ENCODE results near the gene POTEB3.
"Not testable (repeated sequence)": the region's sequence is repeated elsewhere in the genome, so short reads cannot be mapped to it uniquely, and the experiment has no call there.

Gene POTEB3

GRCh38 chr15:21440399-21440798, at the start of gene POTEB3:
Gene POTEB3 (minus strand): TSS chr15:21440499. CDS start chr15:21440011, 488 bp downstream.
- not testable (repeated sequence) for DNase-seq

- not testable (repeated sequence) for DNase-seq
Measured at GRCh38 chr15:21453683-21454082, 13.4 kb upstream of the POTEB3 start.

- not testable (repeated sequence) for DNase-seq
Measured at GRCh38 chr15:21451920-21452563, 11.7 kb upstream of the POTEB3 start.

GRCh38 chr15:21451487-21451886, 11.2 kb upstream of the POTEB3 start:
- DNase-seq, result not testable (repeated sequence)

GRCh38 chr15:21407366-21407765, 32.9 kb downstream of the POTEB3 start:
- not testable (repeated sequence) for DNase-seq

GRCh38 chr15:21401531-21401930, 38.8 kb downstream of the POTEB3 start:
- not testable (repeated sequence) for DNase-seq

- DNase-seq, result not testable (repeated sequence)
Measured at GRCh38 chr15:21399111-21399510, 41.2 kb downstream of the POTEB3 start.

- not testable (repeated sequence) for DNase-seq
Measured at GRCh38 chr15:21398511-21398910, 41.8 kb downstream of the POTEB3 start.

- DNase-seq, result not testable (repeated sequence)
Measured at GRCh38 chr15:21397656-21398055, 42.6 kb downstream of the POTEB3 start.

GRCh38 chr15:21397186-21397585, 43.1 kb downstream of the POTEB3 start:
- not testable (repeated sequence) for DNase-seq

- DNase-seq, result not testable (repeated sequence)
Measured at GRCh38 chr15:21385961-21386360, 54.3 kb downstream of the POTEB3 start.

GRCh38 chr15:21383866-21384485, 56.3 kb downstream of the POTEB3 start:
- DNase-seq, result not testable (repeated sequence)

GRCh38 chr15:21373682-21374081, 66.6 kb downstream of the POTEB3 start:
- DNase-seq, result not testable (repeated sequence)

GRCh38 chr15:21369177-21369576, 71.1 kb downstream of the POTEB3 start:
- not testable (repeated sequence) for DNase-seq

- not testable (repeated sequence) for DNase-seq
Measured at GRCh38 chr15:21368625-21369024, 71.7 kb downstream of the POTEB3 start.

All from stimulated activated CD4-positive, alpha-beta T cell treated with anti-CD3 and anti-CD28 coated beads, Interleukin-2, amount 100 ng/mL, for 48 hours (primary cell).